Activated CD4-positive, alpha-beta T cell treated with anti-CD3 and anti-CD28 coated beads for 36 hours (primary cell): ENCODE results near the gene PTPN14. TPM values are rescaled to one million over a fixed set of nuclear protein-coding genes. Genes with fewer than 3 reads are reported as not detected.
"Not testable (repeated sequence)": the region's sequence is repeated elsewhere in the genome, so short reads cannot be mapped to it uniquely, and the experiment has no call there.

Experiments
- ATAC-seq: fragments of 200-7000 bp; cut with Tn5 transposase; one replicate; pipeline ENCODE4 v1.10.0; 2021; ENCODE audit warnings: mild to moderate bottlenecking, moderate library complexity
- CTCF ChIA-PET: fragments of 350-600 bp; sonication (Branson Sonifier 250); formaldehyde crosslinking; loops from one replicate; lab custom pipeline; 2021; ENCODE audit warnings: antibody characterized with exemption; lab: Charles Lee
- POLR2A ChIA-PET: fragments of 350-600 bp; sonication (Branson Sonifier 250); formaldehyde crosslinking; loops from one replicate; lab custom pipeline; 2021; ENCODE audit warnings: antibody characterized with exemption, inconsistent platforms; lab: Charles Lee
- DNase-seq: peaks from one replicate; pipeline ENCODE4 v3.0.0-alpha.2; 2020
- H3K27ac Mint-ChIP-seq: one replicate; pipeline ENCODE4 v1.8.0; 2021; ENCODE audit warnings: mixed read lengths
- H3K27me3 Mint-ChIP-seq: one replicate; pipeline ENCODE4 v1.8.0; 2021; ENCODE audit warnings: mixed read lengths
- H3K36me3 Mint-ChIP-seq: one replicate; pipeline ENCODE4 v1.8.0; 2021; ENCODE audit warnings: low read depth, mixed read lengths
- H3K4me1 Mint-ChIP-seq: one replicate; pipeline ENCODE4 v1.8.0; 2021; ENCODE audit warnings: mixed read lengths
- H3K4me3 Mint-ChIP-seq: one replicate; pipeline ENCODE4 v1.8.0; 2021; ENCODE audit warnings: mild to moderate bottlenecking, moderate library complexity, mixed read lengths
- H3K9me3 Mint-ChIP-seq: one replicate; pipeline ENCODE4 v1.8.0; 2021; ENCODE audit warnings: low read depth, mixed read lengths
- intact Hi-C, 2 experiments: fragments of 100-400 bp; cut with DNase I in 1 of 2; cut with micrococcal nuclease in 1 of 2; formaldehyde crosslinking; loops; one replicate each; pipeline versions ENCODE4 v1.14.2 to v1.15.1; 2022 to 2024; cut with DNase I, micrococcal nuclease
- total RNA-seq, 2 experiments: library from RNA; stranded (reverse); gene quantifications; one replicate each; pipeline ENCODE4 v1.2.3, GENCODE V29; 2021

The PTPN14 gene
- total RNA-seq, 2 experiments from 2014 or later, result 4.1 to 4.3 TPM

GRCh38 chr1:214583113-214583512, 31.7 kb upstream of the PTPN14 start:
- no peak overlapping the region for H3K4me3 Mint-ChIP-seq
- no peaks in the 10 kb centered on the region for H3K9me3 Mint-ChIP-seq
- CTCF ChIA-PET, result interaction anchor here (0.8 to 8.2 kb wide), 5 partner anchors 27 to 322 kb away, joined by 3 to 67 read pairs (median 6); no protein-coding TSS in a partner anchor
- peaks cover 5% of the 10 kb centered on the region for H3K27me3 Mint-ChIP-seq
- H3K27ac Mint-ChIP-seq, result no peak overlapping the region
- H3K4me1 Mint-ChIP-seq, result peaks cover 6% of the 10 kb centered on the region
- DNase-seq, result no peak
- POLR2A ChIA-PET, result interaction anchor here (0.6 kb wide), 1 partner anchor 240 kb away, joined by 3 read pairs; no protein-coding TSS in a partner anchor
- intact Hi-C loops, result loop anchor here in 1 of 2 experiments (10.0 kb wide), 1 partner anchor 318 kb away; no protein-coding TSS in a partner anchor
- no peak for ATAC-seq
- H3K36me3 Mint-ChIP-seq, result no peaks in the 10 kb centered on the region

DNA sequence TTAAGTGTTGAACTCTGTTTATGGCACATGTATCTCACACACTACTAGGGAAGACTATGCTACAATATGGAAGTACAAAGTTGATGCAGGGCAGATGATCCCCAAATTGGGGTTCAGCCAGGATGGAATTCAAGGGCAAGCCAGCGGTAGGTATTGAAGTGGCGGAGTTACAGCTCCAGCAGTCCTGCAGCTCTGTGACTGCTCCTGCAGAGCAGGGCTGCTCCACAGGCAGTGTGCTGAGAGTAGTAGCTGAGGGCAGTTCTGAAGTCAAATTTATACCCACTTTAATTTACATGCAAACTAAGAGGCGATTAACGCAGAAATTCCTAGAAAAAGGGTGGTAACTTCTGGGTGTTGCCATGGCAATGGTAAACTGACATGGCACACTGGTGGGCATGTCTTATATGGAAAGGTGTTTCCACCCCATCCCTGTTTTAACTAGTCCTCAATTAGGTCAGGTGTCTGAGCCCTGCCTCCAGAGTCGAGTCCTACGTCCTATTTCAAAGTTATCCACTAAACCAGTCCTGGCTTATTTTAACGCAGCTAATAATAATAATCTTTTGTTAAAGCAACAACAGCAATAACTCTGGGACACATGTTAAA, 31.0 kb upstream of the PTPN14 start:
- DNase-seq (no peak), ATAC-seq (no peak)
- Mint-ChIP-seq H3K9me3 (no peaks in the 10 kb centered on the region), H3K4me3 (no peak overlapping the region), H3K36me3 (no peaks in the 10 kb centered on the region), H3K4me1 (peaks cover 6% of the 10 kb centered on the region), H3K27ac (no peak overlapping the region), H3K27me3 (peaks cover 5% of the 10 kb centered on the region)
- intact Hi-C loops, result loop anchor here in 1 of 2 experiments (10.0 kb wide), 1 partner anchor 318 kb away; no protein-coding TSS in a partner anchor
- POLR2A ChIA-PET, result interaction anchor here (0.6 kb wide), 1 partner anchor 240 kb away, joined by 3 read pairs; no protein-coding TSS in a partner anchor
- CTCF ChIA-PET, result interaction anchor here (1.8 to 8.2 kb wide), 4 partner anchors 11 to 322 kb away, joined by 6 to 67 read pairs (median 22); no protein-coding TSS in a partner anchor

GRCh38 chr1:214581785-214582184, 30.4 kb upstream of the PTPN14 start:
- no peaks in the 10 kb centered on the region for H3K36me3 Mint-ChIP-seq
- DNase-seq (no peak), ATAC-seq (no peak)
- CTCF ChIA-PET, result interaction anchor here (0.7 to 8.2 kb wide), 4 partner anchors 9 to 321 kb away, joined by 3 to 67 read pairs (median 22); no protein-coding TSS in a partner anchor
- no peak overlapping the region for H3K4me3 Mint-ChIP-seq
- no peaks in the 10 kb centered on the region for H3K9me3 Mint-ChIP-seq
- intact Hi-C loops, result loop anchor here in 1 of 2 experiments (10.0 kb wide), 1 partner anchor 317 kb away; no protein-coding TSS in a partner anchor
- POLR2A ChIA-PET, result no interaction called here
- peaks cover 5% of the 10 kb centered on the region for H3K27me3 Mint-ChIP-seq
- no peak overlapping the region for H3K27ac Mint-ChIP-seq
- H3K4me1 Mint-ChIP-seq, result peaks cover 6% of the 10 kb centered on the region

GRCh38 chr1:214579183-214579582, 27.8 kb upstream of the PTPN14 start:
- no peak overlapping the region for H3K27ac Mint-ChIP-seq
- peaks cover 3% of the 10 kb centered on the region for H3K4me1 Mint-ChIP-seq
- ChIA-PET CTCF (interaction anchor here (0.7 to 6.9 kb wide), 3 partner anchors 247 to 945 kb away, joined by 3 to 67 read pairs (median 4); no protein-coding TSS in a partner anchor), POLR2A (no interaction called here)
- H3K36me3 Mint-ChIP-seq, result peaks cover 9% of the 10 kb centered on the region
- DNase-seq, result no peak
- intact Hi-C loops, result no loop called here
- H3K9me3 Mint-ChIP-seq, result peaks cover 10% of the 10 kb centered on the region
- H3K4me3 Mint-ChIP-seq, result no peak overlapping the region
- ATAC-seq, result no peak
- peaks cover 8% of the 10 kb centered on the region for H3K27me3 Mint-ChIP-seq

DNA sequence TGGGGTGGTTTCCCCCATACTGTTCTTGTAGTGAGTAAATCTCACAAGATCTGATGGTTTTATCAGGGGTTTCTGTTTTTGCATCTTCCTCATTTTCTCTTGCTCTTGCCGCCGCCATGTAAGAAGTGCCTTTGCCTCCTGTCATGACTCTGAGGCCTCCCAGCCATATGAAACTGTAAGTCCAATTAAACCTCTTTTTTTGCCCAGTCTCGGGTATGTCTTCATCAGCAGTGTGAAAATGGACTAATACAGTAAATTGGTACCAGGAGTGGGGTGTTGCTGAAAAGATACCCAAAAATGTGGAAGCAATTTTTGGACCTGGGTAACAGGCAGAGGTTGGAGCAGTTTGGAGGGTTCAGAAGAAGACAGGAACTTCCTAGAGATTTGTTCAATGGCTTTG, 24.7 kb upstream of the PTPN14 start:
- intact Hi-C loops, CTCF ChIA-PET, H3K27ac Mint-ChIP-seq, H3K36me3 Mint-ChIP-seq, H3K27me3 Mint-ChIP-seq, DNase-seq, POLR2A ChIA-PET, H3K4me3 Mint-ChIP-seq, ATAC-seq, H3K4me1 Mint-ChIP-seq: not testable (repeated sequence)
- H3K9me3 Mint-ChIP-seq, result peaks cover 10% of the 10 kb centered on the region

DNA sequence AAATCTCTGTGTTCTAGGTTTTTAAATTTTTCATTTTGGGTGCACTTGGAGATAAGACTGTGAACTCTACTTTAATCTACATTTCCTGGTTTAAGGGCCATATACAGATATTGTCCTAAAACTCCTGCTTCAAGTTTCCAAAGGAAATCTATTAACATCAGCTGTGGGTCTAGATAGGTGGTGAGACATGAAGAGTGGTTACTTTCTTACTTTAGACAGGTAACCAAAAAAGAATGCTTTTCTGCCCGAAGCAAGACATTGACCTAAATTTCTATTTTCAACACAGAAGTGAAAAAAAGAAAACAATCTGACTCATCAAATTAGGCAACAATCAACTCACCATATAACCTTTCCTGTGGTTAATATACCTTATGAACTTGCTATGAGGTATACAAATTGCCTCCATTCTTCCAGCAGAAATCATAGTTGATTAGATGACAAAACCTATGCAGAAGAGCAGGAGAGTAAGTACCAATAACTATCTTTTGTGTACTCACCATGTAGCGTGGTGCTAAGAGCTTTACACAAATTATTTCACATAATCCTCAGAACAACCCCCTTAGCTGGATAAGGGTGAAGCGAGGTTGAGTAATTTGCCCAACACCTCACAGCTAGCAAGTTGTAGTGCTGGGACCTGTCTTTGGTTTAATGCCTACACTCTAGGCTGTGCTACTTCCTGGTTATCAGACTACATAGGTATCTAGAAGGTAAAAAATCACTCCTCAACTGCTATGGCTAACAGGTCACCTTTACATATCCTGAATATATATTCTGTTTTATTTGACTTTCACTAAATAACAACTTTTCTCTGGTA, 23.4 kb upstream of the PTPN14 start:
- Mint-ChIP-seq H3K4me3 (no peak overlapping the region), H3K4me1 (no peaks in the 10 kb centered on the region), H3K36me3 (peaks cover 9% of the 10 kb centered on the region), H3K27ac (no peak overlapping the region), H3K27me3 (peaks cover 5% of the 10 kb centered on the region), H3K9me3 (peaks cover 10% of the 10 kb centered on the region)
- POLR2A ChIA-PET, result no interaction called here
- intact Hi-C loops, result no loop called here
- CTCF ChIA-PET, result interaction anchor here (2.2 kb wide), 1 partner anchor 10 kb away, joined by 8 read pairs; no protein-coding TSS in a partner anchor
- DNase-seq (no peak), ATAC-seq (no peak)

DNA sequence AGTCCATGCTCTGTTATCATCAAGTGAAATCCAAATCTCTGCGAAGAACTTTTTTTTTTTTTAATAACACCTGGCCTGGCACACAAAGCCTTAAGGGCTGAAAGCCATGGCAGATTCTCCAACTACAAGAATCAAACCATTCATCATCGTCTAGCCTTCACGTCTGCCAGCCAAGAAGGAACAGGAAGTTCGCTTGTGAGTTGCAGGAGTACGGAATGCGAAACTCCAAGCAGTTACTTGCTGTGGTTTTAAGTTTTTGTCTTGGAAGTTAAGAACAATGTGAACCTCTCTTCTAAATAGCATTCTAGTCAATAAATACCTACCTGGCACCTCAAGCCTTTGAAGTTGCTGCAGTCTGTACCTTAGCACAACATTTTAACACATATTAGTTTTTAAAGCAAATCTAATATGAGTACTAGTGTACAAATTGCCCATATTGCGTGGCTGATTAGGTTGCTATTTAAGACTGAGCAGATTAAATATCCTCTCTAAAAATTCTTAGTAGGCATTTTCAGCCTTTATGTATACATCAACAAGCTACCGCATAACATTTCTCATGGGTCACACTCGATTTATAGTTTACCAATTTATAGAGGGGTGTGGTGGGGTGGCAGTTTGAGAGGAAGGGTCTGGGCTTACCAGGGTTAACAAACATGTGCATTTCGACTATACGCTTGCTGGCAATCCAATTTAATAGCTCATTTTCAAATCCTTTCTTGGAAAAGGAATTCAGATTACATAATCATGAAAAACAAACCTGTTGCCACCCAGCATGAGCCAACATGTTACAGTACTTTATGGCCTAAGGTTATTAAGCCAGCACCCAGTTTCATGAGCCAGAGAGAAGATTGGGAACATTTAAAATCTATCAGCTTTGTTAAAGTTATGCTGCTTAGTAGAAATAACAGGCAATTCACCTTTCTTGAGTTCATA, 22.2 kb upstream of the PTPN14 start:
- Mint-ChIP-seq H3K27me3 (peaks cover 7% of the 10 kb centered on the region), H3K4me1 (peaks cover 3% of the 10 kb centered on the region), H3K27ac (no peak overlapping the region), H3K4me3 (no peak overlapping the region), H3K9me3 (peaks cover 10% of the 10 kb centered on the region), H3K36me3 (peaks cover 9% of the 10 kb centered on the region)
- ChIA-PET CTCF (interaction anchor here (0.6 to 2.2 kb wide), 5 partner anchors 11 to 451 kb away, joined by 3 to 8 read pairs (median 3); no protein-coding TSS in a partner anchor), POLR2A (no interaction called here)
- intact Hi-C loops, result no loop called here
- no peak for ATAC-seq
- no peak for DNase-seq

- peaks cover 11% of the 10 kb centered on the region for H3K4me1 Mint-ChIP-seq
- peaks cover 7% of the 10 kb centered on the region for H3K27me3 Mint-ChIP-seq
- ATAC-seq (no peak), DNase-seq (no peak)
- peaks cover 6% of the 10 kb centered on the region for H3K36me3 Mint-ChIP-seq
- H3K9me3 Mint-ChIP-seq, result peaks cover 6% of the 10 kb centered on the region
- intact Hi-C loops, result no loop called here
- no peak overlapping the region for H3K4me3 Mint-ChIP-seq
- POLR2A ChIA-PET, result no interaction called here
- CTCF ChIA-PET, result interaction anchor here (0.9 to 1.5 kb wide), 3 partner anchors 14 to 240 kb away, joined by 3 to 5 read pairs (median 3); no protein-coding TSS in a partner anchor
- H3K27ac Mint-ChIP-seq, result no peak overlapping the region
Observed at GRCh38 chr1:214571281-214571680, 19.9 kb upstream of the PTPN14 start.

DNA sequence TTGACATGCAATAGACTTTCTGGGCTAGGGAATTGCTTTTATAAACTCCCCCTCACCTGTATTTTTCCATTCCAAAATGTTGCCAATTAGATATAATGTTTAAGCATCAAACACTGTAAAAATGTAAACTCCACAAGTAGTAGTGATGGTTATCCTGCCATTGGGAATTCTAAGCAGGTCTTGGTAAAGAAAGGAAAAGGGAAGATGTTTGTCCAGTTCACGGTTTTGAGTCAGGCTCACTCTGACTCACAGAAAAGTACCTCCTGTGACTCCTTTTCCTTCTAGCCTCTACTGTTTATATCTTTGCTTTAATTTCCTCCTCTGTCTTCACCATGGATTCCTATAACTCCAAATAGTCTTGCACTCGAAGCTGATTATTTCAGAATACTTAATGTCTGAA, 19.0 kb upstream of the PTPN14 start:
- peaks cover 11% of the 10 kb centered on the region for H3K4me1 Mint-ChIP-seq
- H3K36me3 Mint-ChIP-seq, result no peaks in the 10 kb centered on the region
- peaks cover 4% of the 10 kb centered on the region for H3K27me3 Mint-ChIP-seq
- CTCF ChIA-PET, result interaction anchor here (0.6 kb wide), 1 partner anchor 238 kb away, joined by 3 read pairs; no protein-coding TSS in a partner anchor
- intact Hi-C loops, result no loop called here
- no peak overlapping the region for H3K4me3 Mint-ChIP-seq
- H3K9me3 Mint-ChIP-seq, result no peaks in the 10 kb centered on the region
- no peak for ATAC-seq
- no peak for DNase-seq
- H3K27ac Mint-ChIP-seq, result no peak overlapping the region
- POLR2A ChIA-PET, result no interaction called here

DNA sequence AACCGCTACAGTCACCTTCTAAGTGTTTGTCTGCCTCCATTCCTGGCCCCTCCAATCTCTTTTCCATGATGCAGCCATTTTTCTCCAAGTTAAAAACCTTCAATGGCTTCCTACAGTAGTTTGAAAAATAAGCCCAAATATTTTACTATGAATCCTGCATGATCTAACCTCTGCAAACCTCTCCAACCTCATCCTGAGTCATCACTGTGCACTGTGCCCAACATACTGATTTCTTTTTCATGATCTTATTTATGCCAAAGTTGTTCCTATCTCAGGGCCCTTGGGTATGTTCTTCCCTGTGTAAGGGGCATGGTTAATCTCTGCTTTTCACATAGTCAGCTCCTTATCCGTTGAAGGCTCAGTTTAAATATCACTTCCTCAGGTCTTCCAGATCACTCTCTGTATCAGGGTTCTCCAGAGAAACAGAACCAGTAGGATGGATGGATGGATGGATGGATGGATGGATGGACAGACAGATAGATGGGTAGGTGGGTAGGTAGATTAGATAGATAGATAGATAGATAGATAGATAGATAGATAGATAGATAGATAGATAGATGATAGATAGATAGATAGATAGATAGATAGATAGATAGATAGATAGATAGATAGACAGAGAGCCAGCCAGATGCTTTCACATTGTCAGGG, 18.1 kb upstream of the PTPN14 start:
- POLR2A ChIA-PET, result no interaction called here
- intact Hi-C loops, result loop anchor here (5.0 to 10.0 kb wide), 3 partner anchors 127 to 315 kb away; no protein-coding TSS in a partner anchor

More for the DNA sequence above, 18.1 kb upstream of the PTPN14 start:
- no peak overlapping the region for H3K27ac Mint-ChIP-seq
- no peaks in the 10 kb centered on the region for H3K9me3 Mint-ChIP-seq
- CTCF ChIA-PET, result interaction anchor here (0.7 to 1.8 kb wide), 3 partner anchors 15 to 238 kb away, joined by 3 to 4 read pairs (median 3); no protein-coding TSS in a partner anchor
- no peaks in the 10 kb centered on the region for H3K36me3 Mint-ChIP-seq
- peaks cover 11% of the 10 kb centered on the region for H3K4me1 Mint-ChIP-seq
- no peak overlapping the region for H3K4me3 Mint-ChIP-seq
- peaks cover 4% of the 10 kb centered on the region for H3K27me3 Mint-ChIP-seq
- DNase-seq (no peak), ATAC-seq (peak; percentile 39)
